HL-60/S4 (cell line): Measurements from ENCODE around the gene PDE4D.

Source experiments
- in situ Hi-C: fragments of 300-500 bp; cut with MboI; formaldehyde crosslinking; loops from 2 replicates; pipeline ENCODE4 v1.14.3; 2022; ENCODE audit warnings: low sequenced_read_pairs

The PDE4D gene

DNA sequence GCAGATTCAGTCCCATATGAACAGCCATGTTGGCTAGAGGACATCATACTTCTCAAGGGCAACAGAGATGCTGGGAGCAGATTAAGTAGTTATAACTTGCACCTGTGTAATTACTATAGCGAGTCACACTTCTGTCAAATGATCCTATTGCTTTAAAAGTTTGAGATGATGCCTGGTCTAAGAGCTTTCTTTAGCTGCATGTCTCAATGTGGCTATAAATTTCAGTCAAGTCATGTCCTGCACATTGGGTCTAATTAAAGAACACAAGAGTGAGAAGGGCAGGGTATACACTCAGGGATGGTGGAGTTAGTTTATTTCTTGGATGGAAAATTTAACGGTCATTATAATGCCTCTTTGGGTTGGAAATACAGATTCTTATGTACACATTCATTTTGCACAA lies 753.4 kb downstream of the PDE4D start:
- in situ Hi-C loops, result no loop called here

DNA sequence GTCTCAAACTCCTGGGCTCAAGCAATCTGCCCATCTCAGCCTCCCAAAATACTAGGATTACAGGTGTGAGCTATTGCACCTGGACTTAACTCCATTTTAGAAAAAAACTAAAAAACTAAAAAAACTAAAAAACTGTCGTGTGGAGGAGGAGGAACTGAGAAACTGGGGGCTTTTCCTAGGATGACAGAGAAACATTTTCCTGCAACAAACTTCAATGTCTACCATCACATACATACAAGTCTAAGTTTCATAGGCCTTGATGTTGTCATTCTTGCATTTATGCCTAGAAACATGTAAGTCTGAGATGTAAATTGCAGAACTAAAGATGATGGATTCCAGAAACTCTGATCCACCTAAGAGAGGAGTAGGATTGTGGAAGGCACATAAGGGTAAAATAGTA lies 753.8 kb downstream of the PDE4D start:
- in situ Hi-C loops, result no loop called here

DNA sequence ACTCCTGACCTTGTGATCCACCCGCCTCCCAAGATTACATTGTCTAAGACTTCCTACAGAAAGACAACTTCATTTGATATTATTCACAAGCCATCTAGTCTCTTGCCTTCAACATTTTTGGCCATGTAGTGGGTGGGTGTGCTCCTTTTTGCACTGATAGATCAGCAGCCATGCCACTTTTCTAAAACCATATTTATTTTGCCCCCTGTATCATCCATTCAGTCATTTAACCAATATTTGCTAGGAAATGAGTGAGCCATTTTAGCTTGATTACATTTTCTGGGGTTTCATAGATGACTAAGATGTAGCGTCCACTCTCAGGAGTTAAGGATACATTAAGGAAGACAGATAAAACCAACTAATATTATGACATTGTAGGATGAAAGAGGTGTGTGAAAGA lies 755.0 kb downstream of the PDE4D start:
- in situ Hi-C loops, result no loop called here

DNA sequence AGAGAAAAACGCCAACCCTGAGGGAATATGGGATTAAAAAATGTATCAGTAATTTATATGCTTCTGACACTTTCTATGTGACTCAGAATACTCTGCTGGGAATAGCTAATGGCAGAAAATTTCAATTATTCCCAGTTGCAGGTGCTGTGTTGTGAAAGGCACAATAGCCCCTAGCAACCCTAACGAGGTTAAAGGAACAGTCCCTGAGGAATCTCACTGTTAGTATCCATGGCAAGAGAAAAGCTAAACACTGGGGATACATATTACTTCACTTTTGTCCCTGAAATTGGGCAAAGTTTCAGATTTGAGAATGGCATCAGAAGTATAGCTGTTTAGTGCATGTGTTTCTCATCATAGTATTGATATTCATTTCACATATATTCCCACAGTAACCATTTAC lies 755.7 kb downstream of the PDE4D start:
- in situ Hi-C loops, result no loop called here

DNA sequence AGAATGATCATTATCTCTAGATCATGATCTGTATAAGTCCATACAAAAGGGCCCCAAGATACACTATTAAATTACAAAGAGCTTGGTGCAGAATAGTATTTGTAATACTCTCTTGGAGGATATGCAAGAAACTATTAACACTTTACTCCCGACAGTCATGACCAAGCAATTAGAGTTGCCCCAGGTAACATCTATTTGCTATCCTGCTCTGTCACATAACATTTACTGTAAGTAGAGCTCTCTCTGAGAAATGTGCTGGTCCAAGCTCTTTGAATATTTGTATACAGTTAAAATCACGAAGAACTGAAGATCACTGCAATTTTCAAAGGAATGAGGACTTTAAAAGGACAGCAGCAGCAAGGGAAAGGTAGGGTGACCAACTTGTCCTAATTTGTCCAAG lies 757.0 kb downstream of the PDE4D start:
- in situ Hi-C loops, result no loop called here

DNA sequence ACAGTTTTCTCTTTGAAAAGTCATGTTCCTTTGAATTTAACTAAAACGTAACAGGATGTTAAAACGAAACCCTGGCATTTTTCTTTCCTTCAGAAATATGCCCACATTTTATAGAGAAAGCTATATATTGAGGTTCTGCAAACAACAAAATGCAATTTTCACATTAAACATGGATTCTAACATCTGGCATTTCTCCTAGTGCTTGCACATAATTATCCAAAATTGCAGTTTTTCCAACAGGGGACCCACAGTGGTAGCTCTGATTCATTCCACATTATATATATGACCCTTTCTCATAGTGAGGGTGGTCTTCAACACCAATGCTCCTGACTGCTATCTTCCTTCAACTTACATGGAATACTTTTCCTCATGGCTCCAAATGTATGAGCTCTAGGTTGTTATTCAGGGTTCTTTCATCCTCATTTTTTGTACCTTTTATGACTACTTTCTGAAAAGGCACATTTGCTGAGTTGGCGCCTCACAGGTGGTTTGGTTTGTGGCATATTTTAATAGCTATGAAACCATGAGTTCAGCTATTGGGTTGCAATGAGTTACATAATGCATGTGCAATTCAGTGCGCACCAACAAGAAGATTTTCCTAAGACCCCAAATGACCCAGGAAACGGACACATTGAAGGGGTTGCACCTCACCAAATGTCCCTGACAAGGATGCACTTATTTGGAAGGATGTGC lies 758.9 kb downstream of the PDE4D start:
- in situ Hi-C loops, result no loop called here

DNA sequence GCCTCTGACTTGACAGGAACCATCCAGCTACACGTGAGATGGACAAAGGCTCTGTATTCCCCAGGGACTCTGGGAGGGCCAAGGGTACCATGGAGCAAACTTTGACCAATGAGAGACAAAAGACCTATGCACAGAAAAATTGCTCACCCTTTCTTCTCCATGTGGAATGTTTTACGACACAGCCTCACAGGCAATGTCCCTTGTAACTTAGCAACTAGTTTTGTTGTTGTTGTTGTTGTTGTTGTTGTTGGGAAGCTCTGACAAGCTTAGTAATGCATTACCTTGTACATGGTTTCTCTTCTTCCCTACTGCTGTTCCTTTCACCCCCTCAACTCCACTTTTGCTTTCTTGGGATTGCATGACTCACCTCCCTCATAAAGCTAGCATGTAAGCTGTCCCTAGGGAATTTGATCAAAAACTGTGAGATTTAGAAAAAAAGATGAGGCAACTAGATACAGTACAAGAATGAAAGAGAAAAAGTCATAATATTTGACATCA lies 759.7 kb downstream of the PDE4D start:
- in situ Hi-C loops, result no loop called here

DNA sequence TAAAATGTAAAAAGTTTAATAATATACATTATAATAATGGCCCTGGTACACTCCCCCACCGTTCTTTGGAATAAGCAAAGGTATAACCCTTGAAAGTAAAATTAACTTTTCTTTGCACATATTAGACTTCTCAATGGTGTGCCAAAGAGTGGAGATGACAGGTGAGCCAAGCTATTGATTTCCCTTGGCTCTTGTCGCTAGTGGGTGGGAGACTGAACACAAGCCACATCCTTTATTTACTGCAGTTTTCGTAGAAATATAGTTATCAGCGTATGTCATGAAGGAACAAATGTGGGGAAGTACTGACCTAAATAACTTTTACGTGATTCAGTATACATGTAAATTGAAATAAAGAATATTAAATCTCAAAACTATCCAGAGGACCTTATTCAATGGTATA lies 761.4 kb downstream of the PDE4D start:
- in situ Hi-C loops, result no loop called here

DNA sequence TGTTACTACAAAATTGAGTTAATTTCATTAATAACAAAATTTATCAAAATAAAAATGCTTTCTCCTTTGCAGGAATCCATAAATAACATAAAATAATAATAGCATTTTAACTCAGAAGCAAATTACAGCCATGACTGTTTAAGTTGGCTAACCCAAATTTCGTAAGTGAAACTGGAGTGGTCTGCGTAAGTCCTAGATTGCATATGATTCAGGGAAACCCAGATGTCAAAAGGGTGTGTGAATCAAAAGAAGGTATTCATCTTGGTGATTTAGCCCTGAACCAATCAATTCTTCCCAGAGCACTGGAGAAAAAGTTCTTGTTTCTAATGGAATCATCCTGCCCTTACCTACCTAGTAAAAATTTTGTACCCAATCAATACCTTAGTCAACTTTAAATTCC lies 763.1 kb downstream of the PDE4D start:
- in situ Hi-C loops, result no loop called here

DNA sequence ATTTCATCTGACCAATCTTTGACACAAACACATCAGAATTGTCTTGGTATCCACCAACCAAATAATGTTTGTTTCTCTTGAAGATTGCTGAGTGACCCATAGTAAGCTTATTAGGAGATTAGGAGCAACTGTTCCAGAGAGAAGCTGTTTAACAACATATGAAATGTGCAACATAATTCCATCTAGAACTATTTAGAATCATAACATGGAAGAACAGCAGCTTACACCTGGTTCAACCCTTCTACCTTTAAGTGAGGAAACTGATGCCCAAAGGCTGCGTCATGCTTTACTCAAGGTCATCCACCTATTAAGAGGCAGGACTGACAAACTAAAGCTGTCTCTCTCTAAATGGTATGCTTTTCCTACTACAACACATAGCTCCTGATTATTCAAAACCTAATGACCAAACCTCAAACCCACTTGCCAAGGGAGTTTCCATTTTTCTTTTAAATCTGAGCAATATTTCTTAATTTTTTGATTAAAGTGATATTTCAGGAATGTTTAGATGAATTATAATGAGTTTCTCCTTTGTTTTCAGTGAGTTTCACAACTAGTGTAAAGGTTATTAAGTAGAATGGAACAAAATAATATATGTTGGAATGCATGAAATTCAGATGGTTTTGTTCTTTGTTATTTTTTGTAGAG lies 764.8 kb downstream of the PDE4D start:
- in situ Hi-C loops, result no loop called here

DNA sequence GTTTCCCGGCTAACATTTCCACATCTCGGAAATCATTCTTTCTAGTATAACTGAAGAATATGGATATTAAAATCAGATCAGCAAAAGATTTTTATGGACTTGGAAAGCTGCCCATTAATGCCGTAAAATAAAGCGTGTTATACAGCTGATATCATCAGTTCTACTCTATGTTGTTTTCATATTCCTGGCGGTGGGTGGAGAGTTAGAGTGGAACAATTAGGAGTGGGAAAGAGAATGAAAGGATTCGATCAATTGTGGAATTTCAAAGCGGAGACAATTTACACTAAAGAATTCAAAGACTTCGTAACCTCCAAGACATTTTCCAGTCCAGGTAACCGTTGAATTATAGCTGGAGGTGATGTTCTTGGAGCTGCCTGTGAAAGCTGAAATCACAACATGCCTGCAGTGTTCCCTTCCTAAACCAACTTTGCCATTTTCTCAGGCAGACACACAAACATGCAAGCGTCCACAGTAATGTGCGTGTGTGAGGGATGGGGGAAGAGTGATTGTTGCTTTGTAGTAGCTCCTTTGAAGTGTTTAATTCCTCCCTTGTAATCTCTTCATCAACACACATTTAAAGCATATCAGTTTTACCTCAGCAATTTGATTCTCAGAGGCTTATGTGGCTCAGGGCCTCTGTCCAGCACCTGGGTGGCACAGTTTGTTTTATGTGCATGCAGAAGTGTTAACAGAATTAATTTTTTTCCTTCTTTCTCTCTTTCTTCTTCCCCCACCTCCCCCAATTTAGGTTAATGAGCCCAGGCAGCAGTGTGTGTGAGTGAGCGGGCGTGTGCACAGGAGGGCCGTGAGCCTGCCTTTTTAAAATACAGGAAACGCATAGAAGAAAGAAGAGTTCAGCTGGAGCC lies 766.6 kb downstream of the PDE4D start:
- in situ Hi-C loops, result no loop called here

DNA sequence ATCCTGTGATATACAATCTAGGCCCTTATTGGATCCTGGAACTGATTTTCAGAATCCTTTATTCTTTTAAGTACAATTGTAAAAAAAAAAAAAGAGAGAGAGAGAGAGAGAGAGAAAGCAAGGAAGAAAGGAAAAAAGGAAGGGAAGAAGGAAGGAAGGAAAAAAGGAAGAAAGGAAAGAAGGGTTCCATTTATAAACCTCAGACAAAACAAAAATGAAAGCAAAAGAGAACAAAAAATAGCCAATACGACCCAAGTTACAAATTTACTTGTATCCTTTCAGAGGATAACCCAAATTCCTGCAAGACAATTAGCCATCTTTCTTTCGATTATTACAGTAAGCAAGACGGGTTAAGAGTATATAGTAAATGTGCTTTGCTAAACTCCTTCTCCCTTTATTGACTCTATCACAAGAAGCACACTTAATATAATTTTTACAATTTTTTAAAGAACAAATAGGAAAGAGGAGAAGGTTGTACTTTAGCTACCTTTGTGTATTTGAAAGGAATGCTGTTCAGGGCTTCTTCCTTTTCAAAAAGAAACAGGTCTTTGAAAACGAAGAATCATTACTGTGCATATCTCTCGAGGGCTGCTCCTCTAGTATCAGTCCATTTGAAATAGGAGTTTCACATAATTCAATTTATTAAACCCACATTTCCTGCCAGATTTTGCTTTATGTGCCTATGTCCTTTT lies 767.4 kb downstream of the PDE4D start:
- in situ Hi-C loops, result no loop called here

DNA sequence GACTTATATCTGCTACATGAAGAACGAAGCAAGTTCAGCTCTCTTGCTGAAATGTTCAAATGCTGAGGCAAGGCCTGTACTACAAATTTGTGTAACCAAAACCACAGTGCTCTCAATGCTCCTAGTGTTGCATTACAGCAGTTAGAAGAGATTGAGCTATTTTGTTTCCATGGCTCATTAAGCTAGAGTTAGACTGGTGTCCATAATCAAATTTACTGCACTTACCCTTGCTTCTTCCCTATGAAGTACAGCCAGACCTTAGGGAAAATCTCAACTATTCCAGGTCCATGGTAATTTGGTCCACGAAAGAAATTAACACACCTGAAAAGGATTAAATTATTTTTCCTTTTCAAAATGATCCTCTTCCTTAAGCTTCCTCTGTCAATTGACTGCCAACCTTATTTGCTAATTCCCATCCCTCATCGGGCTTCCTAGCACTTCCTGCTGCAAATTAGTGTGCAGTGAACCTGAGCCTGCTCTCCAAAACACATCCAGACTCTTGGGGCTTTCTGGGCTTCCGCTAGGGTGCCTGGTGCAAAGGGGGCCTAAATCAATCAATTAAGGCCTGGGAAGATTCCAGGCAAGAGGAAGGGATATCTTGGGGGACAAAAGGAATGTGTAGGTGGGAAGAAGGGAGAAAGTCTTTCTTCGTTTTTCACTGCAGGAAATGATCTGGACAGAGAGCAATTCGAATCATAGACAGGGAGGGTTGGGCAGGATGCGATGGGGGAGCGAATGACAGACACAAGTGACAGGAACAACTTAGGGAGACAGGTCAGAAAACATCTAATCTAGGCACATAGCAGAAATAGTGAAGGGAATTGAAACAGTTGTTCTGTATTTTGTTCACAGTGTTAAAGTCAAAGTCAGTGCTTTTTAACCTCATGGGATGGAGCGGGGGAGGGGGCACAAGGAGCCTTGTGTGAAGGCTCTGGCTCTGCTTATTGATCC lies 768.2 kb downstream of the PDE4D start:
- in situ Hi-C loops, result no loop called here

DNA sequence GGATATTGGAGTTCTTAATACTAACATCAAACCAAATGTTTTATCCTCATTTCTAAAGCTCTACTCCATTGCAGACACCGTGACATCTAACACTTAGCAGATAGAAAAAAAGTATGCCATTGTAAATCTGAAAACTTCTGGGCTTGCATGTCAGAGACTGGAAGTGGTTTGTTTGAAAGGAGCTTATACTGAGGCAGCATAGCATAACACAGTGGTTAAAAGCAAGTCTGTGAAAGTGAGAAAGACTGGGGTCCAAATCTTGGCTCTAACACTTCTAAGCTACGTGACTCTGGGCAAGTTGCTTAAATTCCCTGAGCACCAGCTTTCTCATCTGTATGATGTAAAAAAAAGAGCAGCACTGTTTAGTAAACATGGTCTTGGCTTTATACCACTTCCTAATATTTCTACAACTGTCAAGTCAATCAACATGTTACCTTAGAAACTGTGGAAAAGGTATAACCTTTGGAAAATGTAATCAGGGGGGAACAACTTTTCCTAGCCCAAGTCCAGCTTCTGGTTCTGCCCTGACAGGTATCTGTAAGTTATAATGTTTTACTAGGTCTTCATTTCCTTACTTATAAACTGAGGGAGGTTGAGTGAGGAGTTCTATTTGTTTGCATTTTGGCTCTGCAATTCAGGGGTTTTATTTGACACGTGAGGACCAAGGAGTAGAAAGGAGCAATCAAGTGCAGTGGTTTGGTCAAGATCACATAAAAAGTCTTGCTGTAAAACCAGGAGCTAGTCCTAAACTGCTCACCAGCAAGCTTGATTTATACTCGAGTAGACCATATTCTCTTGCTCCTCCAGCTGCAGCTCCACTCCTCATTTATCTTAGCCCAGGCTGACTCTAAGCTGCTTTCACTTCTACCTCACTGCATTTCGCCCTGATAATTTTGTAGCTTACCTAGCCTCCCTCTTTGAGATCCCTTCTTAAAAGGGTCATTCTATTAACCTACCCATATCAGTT lies 769.6 kb downstream of the PDE4D start:
- in situ Hi-C loops, result no loop called here

DNA sequence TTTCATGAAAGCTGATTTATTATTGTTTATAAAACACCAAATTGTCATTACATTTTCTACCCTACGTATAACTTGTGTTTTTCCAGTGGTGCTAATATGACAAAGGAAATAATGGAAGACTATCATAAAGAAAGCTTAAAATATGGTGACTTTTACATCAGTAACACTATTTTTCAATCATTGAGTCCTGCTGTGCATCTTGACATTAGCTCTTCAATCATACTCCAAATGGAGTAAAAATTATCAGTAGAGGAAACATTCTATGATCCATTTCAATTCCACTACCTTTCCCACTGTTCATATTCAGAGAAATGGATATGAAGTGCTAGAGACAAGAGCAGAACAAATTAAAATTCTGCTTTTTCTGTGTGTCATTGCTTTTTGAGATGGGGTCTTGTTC lies 774.0 kb downstream of the PDE4D start:
- in situ Hi-C loops, result no loop called here

DNA sequence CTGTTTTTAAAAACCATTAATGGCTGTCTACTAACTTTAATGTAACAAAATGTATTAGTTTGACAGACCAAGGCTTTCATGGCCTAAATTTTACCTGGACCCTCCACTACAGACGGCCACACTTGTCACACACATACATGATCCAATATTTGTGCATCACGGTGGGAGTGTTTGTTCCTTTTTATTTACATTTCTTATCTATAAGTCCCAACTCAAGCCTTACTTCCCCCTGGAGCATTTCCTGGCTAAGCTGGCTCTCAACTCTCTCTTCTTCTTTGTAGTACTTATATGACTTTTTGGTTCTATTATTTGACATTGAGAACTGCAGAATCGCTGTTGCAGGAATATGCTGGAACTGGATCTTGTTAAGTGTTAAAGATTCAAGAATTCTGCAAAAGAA lies 776.2 kb downstream of the PDE4D start:
- in situ Hi-C loops, result no loop called here

DNA sequence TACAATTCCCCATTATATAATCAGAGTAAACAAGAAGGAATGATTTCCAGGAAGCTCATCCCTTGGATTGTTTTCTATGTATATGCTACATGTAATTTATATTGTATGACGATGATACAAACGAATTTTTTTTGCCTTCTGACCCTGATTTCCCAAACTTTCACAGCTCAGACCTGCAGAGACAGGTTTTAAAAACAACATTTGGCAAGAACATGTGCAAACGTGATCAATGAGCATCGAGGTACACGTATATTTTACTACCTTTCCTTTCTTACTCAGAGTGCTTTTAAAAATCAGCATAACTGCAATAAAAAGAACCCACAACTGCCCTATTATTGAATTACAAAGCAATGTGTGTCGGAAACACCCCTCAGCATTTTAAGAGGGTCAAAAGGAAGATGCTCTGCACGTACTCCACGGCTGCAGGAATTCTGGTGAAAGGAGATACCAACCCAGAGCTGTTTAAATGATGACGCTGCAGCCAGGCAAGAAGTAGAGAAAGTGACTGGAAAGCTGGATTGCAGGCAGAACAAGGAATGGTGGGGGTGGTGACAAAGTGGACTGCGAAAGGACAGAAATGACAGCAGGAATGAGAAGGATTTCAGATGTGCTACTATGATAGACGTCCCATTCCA lies 777.2 kb downstream of the PDE4D start:
- in situ Hi-C loops, result no loop called here

DNA sequence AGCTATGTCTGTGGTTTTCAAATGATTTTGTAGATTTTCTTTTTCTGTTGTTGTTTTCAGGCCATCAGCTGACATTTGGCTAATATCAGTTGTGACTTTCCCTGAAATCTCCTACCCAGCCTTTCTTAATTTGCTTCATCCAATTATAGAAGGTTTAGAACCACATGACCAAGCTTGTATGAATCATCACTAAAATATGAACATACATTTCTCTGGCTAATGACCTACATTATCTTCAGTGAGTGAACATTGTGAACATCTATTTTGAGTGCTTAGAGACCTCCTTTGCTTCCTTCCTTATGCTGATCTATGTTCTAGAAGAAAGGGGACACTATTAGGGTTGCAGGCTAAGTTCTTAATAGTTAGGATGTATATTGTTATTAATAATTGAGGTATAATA lies 778.2 kb downstream of the PDE4D start:
- in situ Hi-C loops, result no loop called here
